ENCODE measurements around the gene KRTAP10-8.

- TF ChIP-seq CTCF (IDR thresholded peaks at IDR 0.05), result no peak
- TF ChIP-seq POLR2A (IDR thresholded peaks at IDR 0.05), result no peak
Observed at GRCh38 chr21:44609193-44609592, 2.7 kb upstream of the KRTAP10-8 start.
